Fibroblast of skin of right quadriceps (primary cell): Measurements from ENCODE around the gene SPSB3.
"Not testable (repeated sequence)": the region's sequence is repeated elsewhere in the genome, so short reads cannot be mapped to it uniquely, and the experiment has no call there.

Experiments used
- DNase-seq: peaks from one replicate; pipeline ENCODE4 v3.0.0-alpha.2; 2013

Gene SPSB3

GRCh38 chr16:1734816-1735215 is 47.6 kb downstream of the SPSB3 start:
- DNase-seq: no peak

GRCh38 chr16:1734123-1734522 is 48.2 kb downstream of the SPSB3 start:
- no peak for DNase-seq

GRCh38 chr16:1732551-1732987 is 49.8 kb downstream of the SPSB3 start:
- DNase-seq: not testable (repeated sequence)

GRCh38 chr16:1732071-1732470 is 50.3 kb downstream of the SPSB3 start:
- DNase-seq: no peak

GRCh38 chr16:1731603-1732002 is 50.8 kb downstream of the SPSB3 start:
- DNase-seq: no peak

GRCh38 chr16:1731073-1731472 is 51.3 kb downstream of the SPSB3 start:
- DNase-seq: no peak

GRCh38 chr16:1729445-1729844 is 52.9 kb downstream of the SPSB3 start:
- no peak for DNase-seq

GRCh38 chr16:1729026-1729425 is 53.3 kb downstream of the SPSB3 start:
- DNase-seq: no peak

- no peak for DNase-seq
Observed at GRCh38 chr16:1727651-1728624, 54.4 kb downstream of the SPSB3 start.
